HL-60 (cell line): ENCODE data around the gene TOR1AIP2.

ENCODE experiments used
- DNase-seq, 2 experiments: peaks; one replicate each; pipeline ENCODE4 v3.0.0-alpha.2; 2010 to 2020; ENCODE audit warnings: low read depth in 1 of 2, low spot score in 1 of 2
- H3K27ac ChIP-seq: fragments of 250-450 bp; sonication (Bioruptor Pico); replicated peaks from 2 replicates; pipeline ENCODE4 v1.5.1; 2020; ENCODE audit warnings: mild to moderate bottlenecking, moderate library complexity
- H3K27me3 ChIP-seq: fragments of 250-450 bp; sonication (Bioruptor Pico); 2 replicates; pipeline ENCODE4 v1.5.1; 2021; ENCODE audit warnings: mild to moderate bottlenecking, moderate library complexity; ENCODE audit not compliant: insufficient read depth, poor library complexity, severe bottlenecking
- H3K4me3 ChIP-seq: replicated peaks from 2 replicates; pipeline ENCODE4 v1.5.1; 2011; ENCODE audit warnings: mild to moderate bottlenecking, control low read depth, low read length; ENCODE audit not compliant: insufficient read depth
- GABPA ChIP-seq: IDR thresholded peaks from 2 replicates; pipeline ENCODE4 v1.6.1; 2012; ENCODE audit warnings: low read depth
- POLR2AphosphoS5 ChIP-seq: IDR thresholded peaks from 2 replicates; pipeline ENCODE4 v1.6.1; 2012; ENCODE audit warnings: low read depth
- REST ChIP-seq: IDR thresholded peaks from 2 replicates; pipeline ENCODE4 v1.6.1; 2012; ENCODE audit warnings: low read depth; ENCODE audit not compliant: insufficient replicate concordance
- SPI1 ChIP-seq: IDR thresholded peaks from 2 replicates; pipeline ENCODE4 v1.6.1; 2012; ENCODE audit warnings: low read depth, mild to moderate bottlenecking, borderline replicate concordance
- TF ChIP-seq, protein P1 (sequence below): IDR thresholded peaks from one replicate; pipeline ENCODE4 v1.5.1; 2011; ENCODE audit warnings: low read length, control low read depth, inconsistent platforms; ENCODE audit not compliant: insufficient read depth

TOR1AIP2 gene

GRCh38 chr1:179917601-179918429, 40.2 kb upstream of the TOR1AIP2 start:
- H3K4me3 ChIP-seq, result no peak overlapping the region
- no peak for TF ChIP-seq SPI1
- TF ChIP-seq, protein P1, sequence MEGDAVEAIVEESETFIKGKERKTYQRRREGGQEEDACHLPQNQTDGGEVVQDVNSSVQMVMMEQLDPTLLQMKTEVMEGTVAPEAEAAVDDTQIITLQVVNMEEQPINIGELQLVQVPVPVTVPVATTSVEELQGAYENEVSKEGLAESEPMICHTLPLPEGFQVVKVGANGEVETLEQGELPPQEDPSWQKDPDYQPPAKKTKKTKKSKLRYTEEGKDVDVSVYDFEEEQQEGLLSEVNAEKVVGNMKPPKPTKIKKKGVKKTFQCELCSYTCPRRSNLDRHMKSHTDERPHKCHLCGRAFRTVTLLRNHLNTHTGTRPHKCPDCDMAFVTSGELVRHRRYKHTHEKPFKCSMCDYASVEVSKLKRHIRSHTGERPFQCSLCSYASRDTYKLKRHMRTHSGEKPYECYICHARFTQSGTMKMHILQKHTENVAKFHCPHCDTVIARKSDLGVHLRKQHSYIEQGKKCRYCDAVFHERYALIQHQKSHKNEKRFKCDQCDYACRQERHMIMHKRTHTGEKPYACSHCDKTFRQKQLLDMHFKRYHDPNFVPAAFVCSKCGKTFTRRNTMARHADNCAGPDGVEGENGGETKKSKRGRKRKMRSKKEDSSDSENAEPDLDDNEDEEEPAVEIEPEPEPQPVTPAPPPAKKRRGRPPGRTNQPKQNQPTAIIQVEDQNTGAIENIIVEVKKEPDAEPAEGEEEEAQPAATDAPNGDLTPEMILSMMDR, result no peak
- TF ChIP-seq GABPA, result no peak
- no peak for TF ChIP-seq POLR2AphosphoS5
- TF ChIP-seq REST, result no peak
- no peak for DNase-seq

DNA sequence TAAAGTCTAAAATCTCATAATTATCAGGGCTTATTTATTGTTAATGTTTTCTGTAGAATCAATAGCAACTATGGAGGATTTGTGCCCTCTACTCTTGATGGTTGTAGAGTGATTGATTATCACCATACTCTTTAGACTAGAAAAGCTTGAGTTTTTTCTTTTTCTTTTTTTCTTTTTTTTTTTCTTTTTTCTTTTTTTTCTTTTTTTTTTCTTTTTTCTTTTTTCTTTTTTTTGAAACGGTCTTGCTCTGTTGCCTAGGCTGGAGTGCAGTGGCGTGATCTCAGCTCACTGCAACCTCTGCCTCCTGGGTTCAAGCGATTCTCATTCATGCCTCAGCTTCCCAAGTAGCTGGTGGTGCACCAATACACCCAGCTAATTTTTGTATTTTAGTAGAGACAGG, 34.2 kb upstream of the TOR1AIP2 start:
- no peak for DNase-seq
- H3K27me3 ChIP-seq, result no peaks in the 10 kb centered on the region
- TF ChIP-seq, protein P1, result no peak
- TF ChIP-seq SPI1 (no peak), POLR2AphosphoS5 (no peak), GABPA (no peak), REST (no peak)

More at GRCh38 chr1:179917601-179918429, 40.2 kb upstream of the TOR1AIP2 start:
- H3K27me3 ChIP-seq, result no peaks in the 10 kb centered on the region
- H3K27ac ChIP-seq, result no peak overlapping the region

DNA sequence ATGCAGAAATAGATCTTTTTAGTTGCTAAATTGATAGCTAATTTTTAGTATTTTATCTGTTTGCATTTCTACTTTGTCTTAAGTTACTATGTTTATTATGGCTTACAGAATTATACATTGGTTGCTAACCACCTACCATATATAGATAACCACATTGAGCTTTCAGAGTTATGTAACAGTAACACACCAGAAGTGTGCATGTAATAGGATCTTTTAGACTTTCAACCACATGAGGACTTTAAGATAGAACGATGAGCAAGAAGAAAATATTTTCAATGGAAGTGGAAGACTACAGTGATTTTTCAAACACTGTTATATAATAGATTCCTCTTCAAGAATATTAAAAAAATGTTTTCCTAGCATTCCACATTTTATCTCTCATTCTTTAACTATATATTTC, 33.3 kb upstream of the TOR1AIP2 start:
- no peak overlapping the region for H3K4me3 ChIP-seq
- peak overlapping the region; percentile 26 for H3K27ac ChIP-seq

More for the DNA sequence above, 34.2 kb upstream of the TOR1AIP2 start:
- no peak overlapping the region for H3K4me3 ChIP-seq
- H3K27ac ChIP-seq, result no peak overlapping the region

More for the DNA sequence above, 33.3 kb upstream of the TOR1AIP2 start:
- H3K27me3 ChIP-seq, result no peaks in the 10 kb centered on the region
- TF ChIP-seq, protein P1, result no peak
- TF ChIP-seq GABPA, result no peak
- TF ChIP-seq REST, result no peak
- TF ChIP-seq SPI1, result no peak
- TF ChIP-seq POLR2AphosphoS5, result no peak
- no peak for DNase-seq
